HG03521 (cell line): Measurements from ENCODE around the gene PPP1CC.
A peak's percentile ranks its signal among the peaks of the same experiment; 100 is the strongest.
"Not testable (repeated sequence)": the region's sequence is repeated elsewhere in the genome, so short reads cannot be mapped to it uniquely, and the experiment has no call there.

ENCODE experiments used
- ATAC-seq: cut with Tn5 transposase; IDR thresholded peaks from one replicate; pipeline ENCODE4 v1.9.1; 2021; ENCODE audit warnings: mild to moderate bottlenecking, moderate library complexity; ENCODE audit not compliant: unreplicated experiment

PPP1CC gene

DNA sequence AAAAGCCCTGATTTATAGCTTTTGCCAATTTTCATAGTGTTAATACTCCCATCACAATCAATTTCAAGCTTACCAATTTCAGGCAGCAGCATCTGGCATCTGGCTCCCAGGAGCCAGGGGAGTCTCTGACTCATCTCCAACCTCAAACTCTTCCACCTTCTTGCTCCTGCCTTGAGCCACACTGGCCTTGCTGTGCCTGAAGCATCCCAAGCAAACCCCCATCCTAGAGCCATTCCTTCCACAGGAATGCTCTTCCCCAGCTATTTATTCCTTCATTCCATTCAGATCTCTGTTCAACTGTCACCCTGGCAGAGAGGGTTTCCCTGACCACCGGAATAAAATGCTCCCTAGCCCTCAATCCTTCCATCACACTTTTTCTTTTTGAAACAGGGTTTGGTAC lies 13.9 kb upstream of the PPP1CC start:
- no peak for ATAC-seq

DNA sequence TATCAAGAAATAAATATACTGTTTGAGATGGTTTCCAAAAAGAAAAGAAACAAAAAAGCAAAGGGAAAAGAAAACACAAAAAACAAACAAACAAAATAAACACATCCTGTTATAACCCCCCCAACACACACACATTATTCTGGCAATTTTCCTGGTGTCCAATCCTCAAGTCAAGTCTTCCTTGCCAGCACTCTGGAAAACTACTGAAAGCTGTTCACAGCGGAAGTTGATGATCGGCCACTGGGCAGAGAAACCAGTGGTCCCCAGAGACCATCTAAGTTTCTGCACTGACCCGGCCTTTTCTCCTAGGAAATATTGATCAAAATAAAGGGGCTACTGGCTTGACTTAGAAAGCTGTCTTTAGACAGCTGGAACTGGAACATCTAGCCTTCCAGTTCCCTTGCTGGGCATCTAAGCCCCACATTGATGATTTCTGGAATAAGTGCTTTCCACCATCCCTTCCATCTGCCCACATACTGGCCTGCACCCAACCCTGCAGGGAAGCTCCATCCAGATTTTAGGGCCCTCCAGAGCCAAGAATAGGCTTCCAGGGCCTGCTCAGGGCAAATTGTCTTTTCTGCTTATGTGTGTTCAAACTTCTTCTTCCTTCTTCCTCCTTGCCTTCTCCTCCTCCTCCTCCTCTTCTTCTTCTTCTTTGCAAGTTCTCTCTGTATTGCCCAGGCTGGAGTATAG lies 11.6 kb upstream of the PPP1CC start:
- no peak for ATAC-seq

DNA sequence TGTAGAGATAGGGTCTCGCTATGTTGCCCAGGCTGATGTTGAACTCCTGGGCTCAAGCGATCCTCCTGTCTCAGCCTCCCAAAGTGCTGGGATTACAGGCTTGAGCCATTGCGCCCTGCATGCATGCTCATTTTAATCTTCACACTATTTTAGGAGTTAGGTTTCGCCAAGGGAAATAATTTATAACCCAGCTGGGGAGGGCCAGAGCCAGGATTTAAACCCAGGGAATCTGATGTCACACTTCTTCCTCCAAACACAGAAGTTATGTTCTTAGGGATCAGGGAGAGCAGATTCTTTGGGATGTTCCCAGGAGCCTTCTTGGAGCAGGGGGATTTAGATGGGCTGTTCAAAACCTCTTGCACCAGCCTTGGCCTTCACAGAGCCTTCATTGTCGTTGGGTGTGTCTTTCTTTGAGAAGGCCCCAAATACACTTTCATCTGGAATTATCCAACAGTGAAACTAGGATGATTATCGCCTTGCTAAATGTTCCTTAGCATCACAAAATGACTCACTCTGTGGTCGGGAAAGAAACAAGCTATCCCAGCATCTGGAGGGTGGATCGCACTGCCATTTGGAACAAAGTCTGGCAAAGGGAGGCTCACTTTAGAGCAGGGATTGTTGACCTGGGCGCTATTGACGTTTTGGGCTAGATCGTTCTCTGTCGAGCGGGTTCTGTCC lies 8.2 kb upstream of the PPP1CC start:
- no peak for ATAC-seq

GRCh38 chr12:110746550-110746949 lies 3.9 kb upstream of the PPP1CC start:
- no peak for ATAC-seq

GRCh38 chr12:110745542-110746284 lies 3.0 kb upstream of the PPP1CC start:
- ATAC-seq: no peak

DNA sequence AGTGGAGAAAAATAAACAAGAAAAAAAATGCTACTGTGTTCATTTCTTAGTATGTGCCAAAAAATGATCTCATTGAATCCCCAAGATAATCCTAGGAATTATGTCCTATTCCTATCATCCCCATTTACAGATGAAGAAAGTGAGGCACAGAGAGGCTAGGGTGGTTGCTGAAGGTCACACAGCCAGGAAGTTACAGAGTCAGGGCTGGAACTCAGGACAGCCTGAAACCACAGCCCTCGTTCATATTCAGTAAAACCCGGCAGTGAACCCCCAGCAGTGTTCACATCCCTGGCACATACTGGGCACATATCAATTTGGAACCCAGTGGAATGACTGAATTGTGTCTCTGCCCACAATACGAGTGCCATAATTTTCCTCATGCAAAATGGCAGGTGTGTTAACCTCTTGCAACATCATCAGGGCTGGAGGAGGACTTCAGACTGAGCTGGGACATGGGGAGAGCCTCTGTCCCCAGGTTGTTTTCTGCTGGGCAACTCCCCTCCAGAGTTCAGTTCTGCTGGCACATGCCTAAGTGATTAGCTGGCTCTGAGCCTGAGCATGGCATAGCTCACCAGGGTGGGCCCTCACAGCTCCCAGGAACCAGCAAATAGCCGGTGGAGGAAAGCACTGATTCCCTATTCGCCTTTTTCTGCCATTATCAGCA lies 2.0 kb upstream of the PPP1CC start:
- no peak for ATAC-seq

- ATAC-seq: no peak
Observed at GRCh38 chr12:110744151-110744571, 1.5 kb upstream of the PPP1CC start.

GRCh38 chr12:110743571-110744093 lies 941 bp upstream of the PPP1CC start:
- no peak for ATAC-seq

DNA sequence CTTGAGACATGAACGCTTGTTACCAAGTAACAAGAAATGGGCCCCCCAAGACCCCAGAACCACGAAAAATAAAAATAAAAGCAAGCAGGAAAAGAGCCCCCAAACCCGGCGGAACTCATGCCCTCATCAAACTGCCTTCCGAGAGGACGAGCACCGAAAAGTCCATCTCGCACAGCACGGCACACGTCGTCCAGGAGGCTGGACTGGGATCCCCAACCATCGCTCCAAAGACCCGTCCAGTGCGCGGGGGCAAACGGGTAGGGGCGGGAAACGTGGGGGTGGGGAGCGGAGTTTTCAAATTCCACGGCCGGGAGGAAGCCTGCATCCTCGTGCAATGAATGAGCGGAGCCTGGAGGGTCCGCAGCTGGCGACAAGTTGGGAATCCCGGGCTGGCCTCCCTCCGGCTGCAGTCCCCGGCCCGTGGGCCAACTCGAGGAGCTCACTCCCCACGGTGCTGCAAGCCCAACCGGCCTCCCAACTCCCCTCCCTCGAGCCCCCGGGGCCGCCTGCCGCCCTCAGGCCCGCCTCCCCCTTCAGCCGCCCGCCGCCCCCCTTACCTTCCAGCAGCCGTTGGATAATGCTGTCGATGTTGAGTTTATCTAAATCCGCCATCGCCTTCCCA lies 484 bp downstream of the PPP1CC start:
- ATAC-seq: peak; percentile 2

- ATAC-seq: no peak
Observed at GRCh38 chr12:110741341-110742095, 1.2 kb downstream of the PPP1CC start.

GRCh38 chr12:110739894-110740293 lies 2.8 kb downstream of the PPP1CC start:
- ATAC-seq: no peak

DNA sequence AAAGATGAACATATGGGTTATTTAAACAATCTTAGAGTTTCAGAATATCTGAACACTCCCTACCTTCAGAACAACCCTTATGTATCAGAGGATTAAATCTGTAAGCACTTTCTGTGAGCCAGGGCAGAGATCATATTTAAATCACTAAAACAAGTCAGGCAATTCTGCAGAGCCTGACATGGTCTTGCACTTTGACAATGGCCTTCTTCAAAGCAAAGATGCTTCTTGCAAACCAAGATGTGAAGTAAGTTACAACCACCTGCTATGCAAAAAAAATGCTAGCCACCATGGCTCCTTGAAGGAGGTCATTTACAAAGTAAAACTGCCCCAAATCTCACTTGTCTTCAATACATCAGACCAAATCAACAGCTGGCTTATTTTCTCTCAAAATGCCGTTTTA lies 3.2 kb downstream of the PPP1CC start:
- ATAC-seq: no peak

GRCh38 chr12:110737532-110737931 lies 5.2 kb downstream of the PPP1CC start:
- no peak for ATAC-seq

DNA sequence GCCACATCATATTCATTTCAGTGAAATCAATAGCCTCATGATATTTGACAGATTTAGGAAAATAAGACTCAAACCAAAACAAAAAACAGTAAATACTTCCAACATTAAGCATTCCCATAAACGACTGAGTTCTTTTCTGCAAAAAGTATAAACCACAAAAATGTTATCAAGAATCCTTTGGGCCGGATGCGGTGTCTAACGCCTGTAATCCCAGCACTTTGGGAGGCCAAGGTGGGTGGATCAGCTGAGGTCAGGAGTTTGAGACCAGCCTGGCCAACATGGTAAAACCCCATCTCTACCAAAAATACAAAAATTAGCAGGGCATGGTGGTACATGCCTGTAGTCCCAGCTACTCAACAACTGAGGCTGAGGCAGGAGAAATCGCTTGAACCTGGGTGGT lies 5.7 kb downstream of the PPP1CC start:
- not testable (repeated sequence) for ATAC-seq

DNA sequence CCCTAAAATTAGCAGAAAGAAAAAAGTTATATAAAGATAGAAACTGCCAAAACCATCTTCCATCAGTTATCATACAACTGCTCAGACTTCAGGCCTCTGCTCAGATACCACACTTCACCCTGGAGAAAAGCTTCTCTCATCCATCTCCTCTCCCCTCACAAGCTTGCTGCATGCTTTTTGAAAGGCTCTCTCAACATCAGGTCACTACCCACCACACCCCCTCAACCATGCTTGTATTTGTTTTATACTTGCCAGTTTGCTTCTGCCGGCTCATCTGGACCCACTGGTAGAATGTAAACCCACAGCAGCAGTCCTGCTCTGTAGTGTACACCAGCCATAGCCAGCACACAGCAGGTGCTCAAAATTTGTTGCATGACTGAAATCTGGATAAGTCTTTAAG lies 8.8 kb downstream of the PPP1CC start:
- no peak for ATAC-seq

DNA sequence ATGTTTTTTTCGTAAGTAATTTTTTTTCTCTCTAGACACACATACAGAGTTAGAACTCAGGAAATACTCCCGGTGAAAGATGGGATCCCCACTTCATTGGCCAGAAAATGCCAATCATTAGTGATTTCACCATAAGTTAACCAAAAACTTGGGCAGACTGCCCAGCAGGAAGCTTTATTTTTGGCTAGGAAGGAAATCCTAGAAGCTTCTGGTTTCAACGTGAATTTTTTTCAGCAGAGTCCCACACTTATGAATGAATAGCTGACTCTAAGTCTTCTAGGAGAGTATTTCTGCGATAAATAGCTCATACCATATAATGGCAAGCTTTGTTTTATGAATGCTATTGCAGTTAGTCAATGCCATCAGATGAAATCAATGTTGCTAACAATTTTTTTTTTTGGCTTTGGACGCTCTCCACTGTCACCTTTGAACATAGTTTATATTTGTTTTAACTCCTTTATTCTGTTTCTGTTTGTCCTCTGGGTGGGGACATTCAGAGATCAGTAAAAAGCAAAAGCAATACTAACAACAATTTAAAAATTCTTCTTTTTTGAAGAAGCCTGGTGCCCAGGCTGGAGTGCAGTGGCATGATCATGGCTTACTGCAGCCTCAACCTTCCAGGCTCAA lies 9.5 kb downstream of the PPP1CC start:
- no peak for ATAC-seq

DNA sequence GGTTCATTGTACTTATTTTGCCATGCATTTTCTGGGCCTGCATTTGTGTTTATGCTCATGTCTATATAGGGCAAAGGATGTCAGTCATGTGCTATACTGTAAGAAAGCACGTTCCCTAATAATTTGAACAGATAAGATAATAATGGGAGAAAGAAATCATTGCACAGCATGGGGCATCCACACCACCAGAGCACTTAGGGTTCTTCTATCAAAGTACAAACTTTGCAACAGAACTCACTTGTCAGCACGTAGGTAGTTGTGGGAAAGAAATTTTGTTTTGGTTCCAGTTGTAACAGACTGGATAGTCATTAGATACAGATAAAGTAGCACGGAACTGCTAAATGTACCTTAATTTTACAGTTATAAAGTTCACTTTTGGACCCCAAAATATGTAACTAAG lies 10.1 kb downstream of the PPP1CC start:
- no peak for ATAC-seq

DNA sequence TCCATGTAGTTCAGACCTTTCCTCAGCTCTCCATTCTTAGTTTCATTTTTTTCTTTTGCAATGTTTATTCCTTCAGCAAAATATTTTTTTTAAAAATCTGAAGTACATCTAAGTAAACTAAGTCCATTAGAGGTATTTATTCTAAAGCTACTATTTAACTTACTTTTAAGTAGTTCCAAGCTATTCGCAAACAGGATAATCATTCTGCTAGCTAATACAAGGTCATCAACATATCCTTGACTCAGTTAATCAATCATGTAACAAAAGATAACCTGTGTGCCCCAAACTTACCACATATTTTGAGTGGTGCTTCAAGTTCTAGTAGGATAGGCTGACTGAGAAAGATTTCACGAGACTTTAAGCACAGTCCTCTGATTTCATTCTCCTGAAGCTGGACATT lies 11.2 kb downstream of the PPP1CC start:
- ATAC-seq: no peak

- no peak for ATAC-seq
Observed at GRCh38 chr12:110728628-110729027, 14.1 kb downstream of the PPP1CC start.
